ENCODE data around the gene GAK. TPM values are rescaled to one million over a fixed set of nuclear protein-coding genes. Genes with fewer than 3 reads are reported as not detected.

Gene GAK
- total and polyA plus RNA-seq, 2 of the 13 experiments (the other 11 are each of a cell fraction or from before 2014, with no cell fraction given) = 17.5 to 44.3 TPM

- Histone ChIP-seq H3K27ac (ENCODE audit: extremely low read length, insufficient read depth, low read length) (no peak overlapping the region), H3K4me3 (replicated peaks in 1 of 3; ENCODE audit: insufficient read depth in 1 of 3, low read depth in 2 of 3, low read length in 3 of 3) (no peak overlapping the region), H3K9ac (ENCODE audit: insufficient read depth, low read depth, low read length) (no peak overlapping the region), H3K9me3 (ENCODE audit: low read length) (no peaks in the 10 kb centered on the region), H3K4me2 (ENCODE audit: low read depth, low read length) (no peak overlapping the region), H3K27me3 (ENCODE audit: control insufficient read depth in 1 of 2, insufficient read depth in 2 of 2, low read length in 2 of 2) (peaks cover 33 to 84% of the 10 kb centered on the region in 2 experiments), H3K36me3 (replicated peaks in 1 of 2; ENCODE audit: control insufficient read depth in 1 of 2, insufficient read depth in 2 of 2, low read length in 2 of 2) (no peaks in the 10 kb centered on the region), H3K79me2 (ENCODE audit: insufficient read depth, low read length) (no peaks in the 10 kb centered on the region), H3K4me1 (ENCODE audit: insufficient read depth, low read length) (peaks cover 11% of the 10 kb centered on the region; the same call in 1 of the 2 replicates), H2AFZ (ENCODE audit: low read length) (no peak overlapping the region), H4K20me1 (ENCODE audit: insufficient read depth, low read length) (peaks cover 7% of the 10 kb centered on the region; the same call in 1 of the 2 replicates)
- no peak for ATAC-seq
- TF ChIP-seq FOSL2 (CRISPR knock-in tag; IDR thresholded peaks at IDR 0.05) = no peak
- no peak for TF ChIP-seq MTF2 (CRISPR knock-in tag; IDR thresholded peaks at IDR 0.05; ENCODE audit: borderline replicate concordance)
- TF ChIP-seq ZFY (CRISPR knock-in tag; IDR thresholded peaks at IDR 0.05) = no peak
- 23% methylated on average over 12 of the region's 26 CpGs for WGBS (ENCODE audit: low lambda C conversion rate)
- no TSS peak for BruUV-seq (replicated peaks)
- DNase-seq (ENCODE audit: low spot score) = no peak
- no peak for FAIRE-seq
- in situ Hi-C loops (cut with HindIII; ENCODE audit: extremely low pct_ligation_motif_present, low pct_unique_long_range_greater_than_20kb) (no loop called here), intact Hi-C loops (cut with micrococcal nuclease; ENCODE audit: unreplicated experiment) (no loop called here)
- CTCF ChIA-PET (ENCODE audit: low intra/inter-chr PET ratio, low total read pairs) = no interaction called here
- POLR2A ChIA-PET = interaction anchor here (2.1 kb wide), 1 partner anchor 48 kb away, joined by 9 read pairs; no protein-coding TSS in a partner anchor
Observed at GRCh38 chr4:829761-830600, 102.1 kb downstream of the GAK start.

DNA sequence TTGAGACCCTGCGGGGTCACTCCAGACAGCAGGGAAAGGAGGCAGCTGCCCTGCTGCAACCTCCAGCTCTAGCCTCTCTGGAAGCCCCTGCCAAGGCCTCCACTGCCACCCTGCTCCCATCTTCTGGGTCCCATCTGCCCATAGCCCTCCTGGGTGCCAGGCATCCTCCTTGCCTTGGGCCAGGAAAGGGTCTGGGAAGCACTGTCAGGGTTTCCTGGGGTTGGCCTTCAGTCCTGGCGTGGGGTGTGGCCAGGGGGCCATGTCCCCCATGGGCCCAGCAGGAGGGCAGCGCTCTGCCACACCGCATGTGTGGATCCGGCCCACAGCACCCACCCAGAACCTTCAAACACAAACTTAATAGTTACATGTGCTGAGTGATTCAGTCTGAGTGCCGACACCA, 102.8 kb downstream of the GAK start:
- no peak overlapping the region for H3K27ac ChIP-seq (ENCODE audit: extremely low read length, insufficient read depth, low read length)
- H2AFZ ChIP-seq (ENCODE audit: low read length) = no peak overlapping the region
- no peak overlapping the region for H3K9ac ChIP-seq (ENCODE audit: insufficient read depth, low read depth, low read length)
- H3K9me3 ChIP-seq (ENCODE audit: low read length) = no peaks in the 10 kb centered on the region
- FAIRE-seq (no peak), ATAC-seq (no peak), DNase-seq (ENCODE audit: low spot score) (no peak)
- in situ Hi-C loops (cut with HindIII; ENCODE audit: extremely low pct_ligation_motif_present, low pct_unique_long_range_greater_than_20kb) = no loop called here
- H3K4me2 ChIP-seq (ENCODE audit: low read depth, low read length) = no peak overlapping the region
- no TSS peak for BruUV-seq (replicated peaks)
- H3K4me1 ChIP-seq (ENCODE audit: insufficient read depth, low read length) = peaks cover 11% of the 10 kb centered on the region; the same call in 1 of the 2 replicates
- no peaks in the 10 kb centered on the region for H3K79me2 ChIP-seq (ENCODE audit: insufficient read depth, low read length)
- peaks cover 7% of the 10 kb centered on the region; the same call in 1 of the 2 replicates for H4K20me1 ChIP-seq (ENCODE audit: insufficient read depth, low read length)
- POLR2A ChIA-PET = interaction anchor here (1.0 to 2.1 kb wide), 3 partner anchors 13 to 47 kb away, joined by 3 to 9 read pairs (median 4); no protein-coding TSS in a partner anchor
- CTCF ChIA-PET (ENCODE audit: low intra/inter-chr PET ratio, low total read pairs) = no interaction called here
- no peak overlapping the region for H3K4me3 ChIP-seq (replicated peaks in 1 of 3; ENCODE audit: insufficient read depth in 1 of 3, low read depth in 2 of 3, low read length in 3 of 3)
- intact Hi-C loops (cut with micrococcal nuclease; ENCODE audit: unreplicated experiment) = no loop called here
- WGBS (ENCODE audit: low lambda C conversion rate) = 78% methylated on average over 1 of the region's 6 CpGs
- H3K36me3 ChIP-seq (replicated peaks in 1 of 2; ENCODE audit: control insufficient read depth in 1 of 2, insufficient read depth in 2 of 2, low read length in 2 of 2) = no peaks in the 10 kb centered on the region
- peaks cover 32 to 84% of the 10 kb centered on the region in 2 experiments for H3K27me3 ChIP-seq (ENCODE audit: control insufficient read depth in 1 of 2, insufficient read depth in 2 of 2, low read length in 2 of 2)
- TF ChIP-seq ZNF329 (CRISPR knock-in tag; IDR thresholded peaks at IDR 0.05; ENCODE audit: low read depth) (no peak), ZNF761 (CRISPR knock-in tag; conservative IDR thresholded peaks at IDR 0.05) (no peak), ZNF615 (CRISPR knock-in tag; IDR thresholded peaks at IDR 0.05; ENCODE audit: borderline replicate concordance) (no peak), SIX1 (CRISPR knock-in tag; IDR thresholded peaks at IDR 0.05; ENCODE audit: borderline replicate concordance) (no peak), ZNF430 (CRISPR knock-in tag; IDR thresholded peaks at IDR 0.05) (no peak), KAT2B (IDR thresholded peaks at IDR 0.05; ENCODE audit: borderline replicate concordance, low read depth, low read length) (no peak), PITX1 (CRISPR knock-in tag; IDR thresholded peaks at IDR 0.05) (no peak), ELF1 (CRISPR knock-in tag; IDR thresholded peaks at IDR 0.05) (no peak), HOXA5 (CRISPR knock-in tag; IDR thresholded peaks at IDR 0.05) (no peak), ZNF124 (CRISPR knock-in tag; IDR thresholded peaks at IDR 0.05) (no peak), PBX2 (CRISPR knock-in tag; IDR thresholded peaks at IDR 0.05) (no peak), GTF3A (CRISPR knock-in tag; conservative IDR thresholded peaks at IDR 0.05) (no peak), SMAD3 (CRISPR knock-in tag; IDR thresholded peaks at IDR 0.05) (no peak)
- TF ChIP-seq, protein P1, sequence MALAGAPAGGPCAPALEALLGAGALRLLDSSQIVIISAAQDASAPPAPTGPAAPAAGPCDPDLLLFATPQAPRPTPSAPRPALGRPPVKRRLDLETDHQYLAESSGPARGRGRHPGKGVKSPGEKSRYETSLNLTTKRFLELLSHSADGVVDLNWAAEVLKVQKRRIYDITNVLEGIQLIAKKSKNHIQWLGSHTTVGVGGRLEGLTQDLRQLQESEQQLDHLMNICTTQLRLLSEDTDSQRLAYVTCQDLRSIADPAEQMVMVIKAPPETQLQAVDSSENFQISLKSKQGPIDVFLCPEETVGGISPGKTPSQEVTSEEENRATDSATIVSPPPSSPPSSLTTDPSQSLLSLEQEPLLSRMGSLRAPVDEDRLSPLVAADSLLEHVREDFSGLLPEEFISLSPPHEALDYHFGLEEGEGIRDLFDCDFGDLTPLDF (CRISPR knock-in tag; IDR thresholded peaks at IDR 0.05) = no peak
